Upper lobe of right lung (tissue), 1 donor: Measurements from ENCODE around the gene TTC1. TPM values are rescaled to one million over a fixed set of nuclear protein-coding genes. Genes with fewer than 3 reads are reported as not detected.

ENCODE experiments used
- ATAC-seq: fragments of 200-7000 bp; cut with Tn5 transposase; one replicate; pipeline ENCODE4 v1.9.1; 2020; ENCODE audit warnings: mild to moderate bottlenecking, moderate library complexity
- DNase-seq: peaks from one replicate; pipeline ENCODE4 v3.0.0-alpha.2; 2020
- H3K27ac ChIP-seq: fragments of 200-600 bp; one replicate; pipeline ENCODE4 v1.8.0; 2022
- H3K27me3 ChIP-seq: fragments of 200-600 bp; one replicate; pipeline ENCODE4 v1.8.0; 2022; ENCODE audit warnings: mild to moderate bottlenecking
- H3K36me3 ChIP-seq: fragments of 200-600 bp; one replicate; pipeline ENCODE4 v1.8.0; 2022
- H3K4me1 ChIP-seq: fragments of 200-600 bp; one replicate; pipeline ENCODE4 v1.8.0; 2022
- H3K4me3 ChIP-seq: fragments of 200-600 bp; one replicate; pipeline ENCODE4 v1.8.0; 2022; ENCODE audit warnings: mild to moderate bottlenecking
- H3K9me3 ChIP-seq: fragments of 200-600 bp; one replicate; pipeline ENCODE4 v1.8.0; 2022
- intact Hi-C: fragments of 100-400 bp; cut with DNase I; formaldehyde crosslinking; loops from one replicate; pipeline ENCODE4 v1.11.0; 2022
- total RNA-seq: library from RNA; stranded (reverse); fragmentation: NEBNext Ultra II Directional; extraction: Animal tissue kit (Norgen Biotek cat#: 25700); gene quantifications from one replicate; pipeline ENCODE4 v1.2.1, GENCODE V29; 2021
- TF ChIP-seq, protein P1 (sequence below): fragments of 200-600 bp; IDR thresholded peaks from one replicate; pipeline ENCODE4 v1.8.0; 2022; ENCODE audit warnings: antibody characterized with exemption
- donor health status: DM: no; HTN: yes; CAD: no; lungs with severe emphysema.

TTC1 gene
- total RNA-seq, 1 donor from 2014 or later, result 39.6 TPM

DNA sequence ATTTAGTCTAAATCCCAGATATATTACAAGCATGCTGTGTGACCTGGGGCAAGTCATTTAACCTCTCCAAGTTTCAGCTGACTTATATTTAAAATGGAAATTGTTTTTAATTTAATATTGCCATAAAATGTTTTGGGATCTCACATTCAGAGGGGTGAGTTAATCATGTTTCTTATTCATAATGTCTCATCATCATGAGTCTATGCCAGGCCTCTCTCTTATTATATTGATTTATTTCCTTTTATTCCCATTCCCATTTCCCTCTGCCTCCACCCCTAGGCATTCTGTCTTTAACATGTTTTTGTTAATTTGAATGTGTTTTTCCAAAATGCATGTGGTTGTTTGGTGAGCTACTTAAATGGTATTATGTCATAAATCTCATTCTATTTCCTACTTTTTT is 39.0 kb upstream of the TTC1 start:
- DNase-seq, result no peak
- H3K27ac ChIP-seq, result no peak overlapping the region
- peaks cover 37% of the 10 kb centered on the region for H3K27me3 ChIP-seq
- intact Hi-C loops, result no loop called here
- peaks cover 6% of the 10 kb centered on the region for H3K4me1 ChIP-seq
- H3K9me3 ChIP-seq, result no peaks in the 10 kb centered on the region
- TF ChIP-seq, protein P1, sequence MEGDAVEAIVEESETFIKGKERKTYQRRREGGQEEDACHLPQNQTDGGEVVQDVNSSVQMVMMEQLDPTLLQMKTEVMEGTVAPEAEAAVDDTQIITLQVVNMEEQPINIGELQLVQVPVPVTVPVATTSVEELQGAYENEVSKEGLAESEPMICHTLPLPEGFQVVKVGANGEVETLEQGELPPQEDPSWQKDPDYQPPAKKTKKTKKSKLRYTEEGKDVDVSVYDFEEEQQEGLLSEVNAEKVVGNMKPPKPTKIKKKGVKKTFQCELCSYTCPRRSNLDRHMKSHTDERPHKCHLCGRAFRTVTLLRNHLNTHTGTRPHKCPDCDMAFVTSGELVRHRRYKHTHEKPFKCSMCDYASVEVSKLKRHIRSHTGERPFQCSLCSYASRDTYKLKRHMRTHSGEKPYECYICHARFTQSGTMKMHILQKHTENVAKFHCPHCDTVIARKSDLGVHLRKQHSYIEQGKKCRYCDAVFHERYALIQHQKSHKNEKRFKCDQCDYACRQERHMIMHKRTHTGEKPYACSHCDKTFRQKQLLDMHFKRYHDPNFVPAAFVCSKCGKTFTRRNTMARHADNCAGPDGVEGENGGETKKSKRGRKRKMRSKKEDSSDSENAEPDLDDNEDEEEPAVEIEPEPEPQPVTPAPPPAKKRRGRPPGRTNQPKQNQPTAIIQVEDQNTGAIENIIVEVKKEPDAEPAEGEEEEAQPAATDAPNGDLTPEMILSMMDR, result no peak
- no peak overlapping the region for H3K4me3 ChIP-seq
- ATAC-seq, result no peak
- H3K36me3 ChIP-seq, result no peaks in the 10 kb centered on the region

DNA sequence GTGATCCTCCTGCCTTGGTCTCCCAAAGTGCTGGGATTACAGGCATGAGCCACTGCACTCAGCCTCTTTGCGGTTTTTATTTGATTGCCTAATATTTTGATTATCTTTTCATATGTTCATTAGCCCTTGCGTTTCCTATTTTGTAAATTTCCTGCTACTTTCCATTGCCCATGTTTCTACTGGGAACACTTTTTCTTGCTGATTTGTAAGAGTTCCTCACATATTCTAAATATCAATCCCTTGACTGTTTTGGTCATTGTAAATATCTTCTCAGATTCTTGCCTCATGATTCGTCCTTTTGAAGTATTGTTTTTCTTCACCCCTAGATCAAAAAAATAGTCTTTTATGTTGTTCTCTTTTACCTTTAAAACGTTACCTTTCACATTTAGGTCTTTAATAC is 37.9 kb upstream of the TTC1 start:
- DNase-seq (no peak), ATAC-seq (no peak)
- Histone ChIP-seq H3K27ac (no peak overlapping the region), H3K4me1 (peaks cover 6% of the 10 kb centered on the region), H3K9me3 (no peaks in the 10 kb centered on the region), H3K4me3 (no peak overlapping the region), H3K27me3 (peaks cover 37% of the 10 kb centered on the region), H3K36me3 (no peaks in the 10 kb centered on the region)
- intact Hi-C loops, result no loop called here
- TF ChIP-seq, protein P1, result no peak

DNA sequence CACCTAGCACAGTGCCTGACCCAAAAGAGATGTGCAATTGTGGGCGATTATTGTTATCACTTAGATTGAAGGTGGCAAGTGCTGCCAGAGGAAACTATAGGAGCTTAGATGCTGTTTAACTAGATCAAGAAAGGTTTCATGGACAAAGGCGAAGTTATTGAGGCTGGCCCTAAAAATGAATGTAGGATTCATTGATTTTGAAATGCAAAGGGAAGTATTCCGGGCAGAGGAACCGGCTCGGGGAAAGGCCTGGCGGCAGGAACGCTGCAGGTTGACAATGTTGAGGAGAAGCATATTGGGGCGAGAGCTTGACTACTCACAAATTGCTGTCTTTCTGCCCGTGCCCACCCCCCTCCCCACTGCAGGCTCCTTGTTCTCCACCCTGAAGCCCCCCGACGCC is 37.4 kb upstream of the TTC1 start:
- Histone ChIP-seq H3K4me1 (peaks cover 6% of the 10 kb centered on the region), H3K27me3 (peaks cover 37% of the 10 kb centered on the region), H3K27ac (no peak overlapping the region), H3K9me3 (no peaks in the 10 kb centered on the region), H3K4me3 (no peak overlapping the region), H3K36me3 (no peaks in the 10 kb centered on the region)
- TF ChIP-seq, protein P1, result no peak
- intact Hi-C loops, result no loop called here
- no peak for DNase-seq
- ATAC-seq, result no peak

DNA sequence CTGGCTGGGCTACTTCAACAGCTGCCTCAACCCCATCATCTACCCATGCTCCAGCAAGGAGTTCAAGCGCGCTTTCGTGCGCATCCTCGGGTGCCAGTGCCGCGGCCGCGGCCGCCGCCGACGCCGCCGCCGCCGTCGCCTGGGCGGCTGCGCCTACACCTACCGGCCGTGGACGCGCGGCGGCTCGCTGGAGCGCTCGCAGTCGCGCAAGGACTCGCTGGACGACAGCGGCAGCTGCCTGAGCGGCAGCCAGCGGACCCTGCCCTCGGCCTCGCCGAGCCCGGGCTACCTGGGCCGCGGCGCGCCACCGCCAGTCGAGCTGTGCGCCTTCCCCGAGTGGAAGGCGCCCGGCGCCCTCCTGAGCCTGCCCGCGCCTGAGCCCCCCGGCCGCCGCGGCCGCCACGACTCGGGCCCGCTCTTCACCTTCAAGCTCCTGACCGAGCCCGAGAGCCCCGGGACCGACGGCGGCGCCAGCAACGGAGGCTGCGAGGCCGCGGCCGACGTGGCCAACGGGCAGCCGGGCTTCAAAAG is 36.9 kb upstream of the TTC1 start:
- peak; percentile 74 for ATAC-seq
- no peak overlapping the region for H3K27ac ChIP-seq
- intact Hi-C loops, result no loop called here

DNA sequence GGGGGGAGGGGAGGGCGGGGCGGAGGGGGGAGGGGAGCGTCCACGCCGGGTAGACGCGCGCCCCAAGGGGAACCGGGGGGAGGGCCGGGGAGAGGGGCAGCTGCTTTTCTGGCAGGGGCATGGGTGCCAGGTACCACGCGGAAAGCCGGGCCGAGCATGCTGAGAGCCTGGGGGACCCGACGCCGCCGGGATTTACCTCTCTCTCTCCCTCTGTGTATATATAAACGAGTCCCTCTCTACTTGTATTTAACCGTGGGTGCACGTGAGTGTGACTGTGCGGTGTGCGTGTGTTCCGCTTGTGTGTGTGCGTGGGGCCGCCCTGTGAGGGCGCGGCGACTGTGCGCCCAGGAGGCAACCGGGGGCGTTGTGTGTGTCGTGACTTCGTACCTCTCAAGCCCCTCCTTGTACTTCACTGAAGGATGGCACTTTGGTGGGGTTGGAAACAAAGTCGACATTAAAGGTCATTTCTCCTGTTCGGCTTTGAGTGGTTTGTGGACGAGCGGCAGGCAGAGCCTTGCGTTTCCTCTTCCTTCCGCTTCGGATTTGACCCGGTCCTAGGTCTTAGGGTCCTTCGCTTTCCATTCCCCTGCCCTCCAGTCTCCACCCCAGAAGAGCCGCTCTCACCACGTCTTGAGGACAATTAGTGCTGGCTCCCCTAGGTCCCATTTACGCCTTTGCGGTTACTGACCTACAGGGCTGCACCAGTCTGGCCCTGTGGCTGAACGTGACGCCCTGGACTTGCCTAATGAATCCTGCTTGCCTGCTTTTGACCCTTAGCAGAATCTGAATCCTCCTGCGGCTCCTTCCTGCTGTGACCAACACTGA is 36.2 kb upstream of the TTC1 start:
- no peak overlapping the region for H3K4me3 ChIP-seq
- intact Hi-C loops, result no loop called here
- H3K27me3 ChIP-seq, result peaks cover 35% of the 10 kb centered on the region
- TF ChIP-seq, protein P1, result no peak
- DNase-seq (no peak), ATAC-seq (no peak)
- no peak overlapping the region for H3K27ac ChIP-seq
- H3K4me1 ChIP-seq, result peaks cover 6% of the 10 kb centered on the region
- H3K36me3 ChIP-seq, result no peaks in the 10 kb centered on the region
- no peaks in the 10 kb centered on the region for H3K9me3 ChIP-seq

More for the DNA sequence above, 36.9 kb upstream of the TTC1 start:
- Histone ChIP-seq H3K36me3 (no peaks in the 10 kb centered on the region), H3K4me3 (peak overlapping the region; percentile 21), H3K4me1 (peaks cover 6% of the 10 kb centered on the region), H3K9me3 (no peaks in the 10 kb centered on the region), H3K27me3 (peaks cover 37% of the 10 kb centered on the region)
- TF ChIP-seq, protein P1, result no peak
- peak; percentile 71 for DNase-seq
